Activated naive CD4-positive, alpha-beta T cell treated with anti-CD3 and anti-CD28 coated beads, Interleukin-2, amount 10 ng/mL, durations not matched to agents 5 hours and 36 hours (primary cell): ENCODE results near the gene UGT2B10. TPM values are rescaled to one million over a fixed set of nuclear protein-coding genes. Genes with fewer than 3 reads are reported as not detected.

ENCODE experiments used
- total RNA-seq, 2 experiments: library from RNA; stranded (reverse); gene quantifications; one replicate each; pipeline ENCODE4 v1.2.3, GENCODE V29; 2021

Gene UGT2B10
- total RNA-seq = not detected

DNA sequence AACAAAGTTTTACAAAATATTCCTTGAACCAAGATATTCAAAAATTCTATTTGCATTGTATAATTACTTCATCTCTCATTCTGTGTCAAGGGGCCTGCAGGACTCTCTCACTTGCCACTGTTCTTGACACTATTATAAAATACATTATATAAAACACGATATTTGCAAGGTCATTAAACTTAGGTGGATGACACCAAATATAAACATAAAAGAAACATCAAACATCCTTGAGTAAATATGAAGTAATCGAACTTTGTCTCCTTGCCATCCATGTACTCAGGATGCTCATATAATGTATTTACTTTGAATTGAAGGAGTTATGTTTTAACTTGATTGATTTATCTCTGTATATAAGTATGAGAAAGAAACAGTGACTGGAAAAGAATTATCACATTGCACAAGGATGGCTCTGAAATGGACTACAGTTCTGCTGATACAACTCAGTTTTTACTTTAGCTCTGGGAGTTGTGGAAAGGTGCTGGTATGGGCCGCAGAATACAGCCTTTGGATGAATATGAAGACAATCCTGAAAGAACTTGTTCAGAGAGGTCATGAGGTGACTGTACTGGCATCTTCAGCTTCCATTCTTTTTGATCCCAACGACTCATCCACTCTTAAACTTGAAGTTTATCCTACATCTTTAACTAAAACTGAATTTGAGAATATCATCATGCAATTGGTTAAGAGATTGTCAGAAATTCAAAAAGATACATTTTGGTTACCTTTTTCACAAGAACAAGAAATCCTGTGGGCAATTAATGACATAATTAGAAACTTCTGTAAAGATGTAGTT, at the start of gene UGT2B10:
UGT2B10 (plus strand) TSS at position 378 of the 793 bp plus-strand sequence; CDS start at position 404, 26 bp downstream.

Other genes starting within 250 kb of the UGT2B10 start
- gene UGT2B17, start 239.7 kb upstream of the UGT2B10 start, total RNA-seq = not detected
- not detected for gene UGT2B15, start 145.3 kb upstream of the UGT2B10 start, total RNA-seq
- gene UGT2A3, start 135.8 kb downstream of the UGT2B10 start, total RNA-seq = not detected